GM23338 (cell line): Measurements from ENCODE around the gene KLHDC1.
"Not testable (repeated sequence)": the region's sequence is repeated elsewhere in the genome, so short reads cannot be mapped to it uniquely, and the experiment has no call there.

Experiments
- CREB1 ChIP-seq: fragments of 250-450 bp; sonication (Bioruptor Pico); IDR thresholded peaks from 2 replicates; pipeline ENCODE4 v1.5.0; 2020; ENCODE audit warnings: low read depth, mild to moderate bottlenecking, moderate library complexity
- EZH2 ChIP-seq: fragments of 200-600 bp; sonication (generic); IDR thresholded peaks from one replicate; pipeline ENCODE4 v1.8.0; 2017; ENCODE audit warnings: antibody characterized with exemption, mild to moderate bottlenecking, low read depth; ENCODE audit not compliant: unreplicated experiment
- EZH2phosphoT487 ChIP-seq: fragments of 200-600 bp; sonication (generic); IDR thresholded peaks from one replicate; pipeline ENCODE4 v1.8.1; 2018; ENCODE audit warnings: antibody characterized with exemption; ENCODE audit not compliant: unreplicated experiment
- STAT1 ChIP-seq: IDR thresholded peaks from one replicate; pipeline ENCODE4 v1.6.1; 2016; ENCODE audit warnings: antibody characterized with exemption; ENCODE audit not compliant: unreplicated experiment
- TF ChIP-seq, protein P1 (sequence below), 2 experiments: fragments of 200-600 bp in 1 of 2; sonication (generic) in 1 of 2; conservative IDR thresholded peaks; 2 replicates each; pipeline versions ENCODE4 v1.5.1 to v1.6.1; 2016 to 2017; ENCODE audit warnings: antibody characterized with exemption in 2 of 2, low read depth in 2 of 2, mild to moderate bottlenecking in 2 of 2, moderate library complexity in 1 of 2
- TF ChIP-seq, protein P2 (sequence below): IDR thresholded peaks from one replicate; pipeline ENCODE4 v1.6.1; 2018; ENCODE audit warnings: antibody characterized with exemption; ENCODE audit not compliant: unreplicated experiment

- TF ChIP-seq, protein P1, sequence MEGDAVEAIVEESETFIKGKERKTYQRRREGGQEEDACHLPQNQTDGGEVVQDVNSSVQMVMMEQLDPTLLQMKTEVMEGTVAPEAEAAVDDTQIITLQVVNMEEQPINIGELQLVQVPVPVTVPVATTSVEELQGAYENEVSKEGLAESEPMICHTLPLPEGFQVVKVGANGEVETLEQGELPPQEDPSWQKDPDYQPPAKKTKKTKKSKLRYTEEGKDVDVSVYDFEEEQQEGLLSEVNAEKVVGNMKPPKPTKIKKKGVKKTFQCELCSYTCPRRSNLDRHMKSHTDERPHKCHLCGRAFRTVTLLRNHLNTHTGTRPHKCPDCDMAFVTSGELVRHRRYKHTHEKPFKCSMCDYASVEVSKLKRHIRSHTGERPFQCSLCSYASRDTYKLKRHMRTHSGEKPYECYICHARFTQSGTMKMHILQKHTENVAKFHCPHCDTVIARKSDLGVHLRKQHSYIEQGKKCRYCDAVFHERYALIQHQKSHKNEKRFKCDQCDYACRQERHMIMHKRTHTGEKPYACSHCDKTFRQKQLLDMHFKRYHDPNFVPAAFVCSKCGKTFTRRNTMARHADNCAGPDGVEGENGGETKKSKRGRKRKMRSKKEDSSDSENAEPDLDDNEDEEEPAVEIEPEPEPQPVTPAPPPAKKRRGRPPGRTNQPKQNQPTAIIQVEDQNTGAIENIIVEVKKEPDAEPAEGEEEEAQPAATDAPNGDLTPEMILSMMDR (conservative IDR thresholded peaks at IDR 0.05; ENCODE audit: low read depth in 2 of 2): not testable (repeated sequence)
- TF ChIP-seq, protein P2, sequence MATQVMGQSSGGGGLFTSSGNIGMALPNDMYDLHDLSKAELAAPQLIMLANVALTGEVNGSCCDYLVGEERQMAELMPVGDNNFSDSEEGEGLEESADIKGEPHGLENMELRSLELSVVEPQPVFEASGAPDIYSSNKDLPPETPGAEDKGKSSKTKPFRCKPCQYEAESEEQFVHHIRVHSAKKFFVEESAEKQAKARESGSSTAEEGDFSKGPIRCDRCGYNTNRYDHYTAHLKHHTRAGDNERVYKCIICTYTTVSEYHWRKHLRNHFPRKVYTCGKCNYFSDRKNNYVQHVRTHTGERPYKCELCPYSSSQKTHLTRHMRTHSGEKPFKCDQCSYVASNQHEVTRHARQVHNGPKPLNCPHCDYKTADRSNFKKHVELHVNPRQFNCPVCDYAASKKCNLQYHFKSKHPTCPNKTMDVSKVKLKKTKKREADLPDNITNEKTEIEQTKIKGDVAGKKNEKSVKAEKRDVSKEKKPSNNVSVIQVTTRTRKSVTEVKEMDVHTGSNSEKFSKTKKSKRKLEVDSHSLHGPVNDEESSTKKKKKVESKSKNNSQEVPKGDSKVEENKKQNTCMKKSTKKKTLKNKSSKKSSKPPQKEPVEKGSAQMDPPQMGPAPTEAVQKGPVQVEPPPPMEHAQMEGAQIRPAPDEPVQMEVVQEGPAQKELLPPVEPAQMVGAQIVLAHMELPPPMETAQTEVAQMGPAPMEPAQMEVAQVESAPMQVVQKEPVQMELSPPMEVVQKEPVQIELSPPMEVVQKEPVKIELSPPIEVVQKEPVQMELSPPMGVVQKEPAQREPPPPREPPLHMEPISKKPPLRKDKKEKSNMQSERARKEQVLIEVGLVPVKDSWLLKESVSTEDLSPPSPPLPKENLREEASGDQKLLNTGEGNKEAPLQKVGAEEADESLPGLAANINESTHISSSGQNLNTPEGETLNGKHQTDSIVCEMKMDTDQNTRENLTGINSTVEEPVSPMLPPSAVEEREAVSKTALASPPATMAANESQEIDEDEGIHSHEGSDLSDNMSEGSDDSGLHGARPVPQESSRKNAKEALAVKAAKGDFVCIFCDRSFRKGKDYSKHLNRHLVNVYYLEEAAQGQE: not testable (repeated sequence)
- TF ChIP-seq EZH2, STAT1, CREB1, EZH2phosphoT487: not testable (repeated sequence)
Observed at GRCh38 chr14:49704471-49704870, 11.6 kb downstream of the KLHDC1 start.
